ENCODE data around the gene RBM42. TPM values are rescaled to one million over a fixed set of nuclear protein-coding genes. Genes with fewer than 3 reads are reported as not detected.

Gene RBM42
- total and polyA plus RNA-seq, 9 of the 15 experiments (the other 6 are each of a cell fraction or from before 2014, with no cell fraction given) = 5.7 to 149 (median 32.4) TPM

- no peak for TF ChIP-seq ETV6 (IDR thresholded peaks at IDR 0.05; ENCODE audit: borderline replicate concordance in 1 of 2, low read depth in 2 of 2, low read length in 1 of 2)
- no peak for TF ChIP-seq ETV6 (CRISPR knock-in tag; IDR thresholded peaks at IDR 0.05; ENCODE audit: borderline replicate concordance)
- TF ChIP-seq ETS2 (tag; IDR thresholded peaks at IDR 0.05; ENCODE audit: borderline replicate concordance, poor library complexity, severe bottlenecking) = no peak
- peak in 1 of 2 experiments; percentile 100; a peak in 2 of 4 replicates for TF ChIP-seq TBL1XR1 (IDR thresholded peaks at IDR 0.05; ENCODE audit: low read length in 2 of 2)
- no peak for TF ChIP-seq ZNF778 (CRISPR knock-in tag; IDR thresholded peaks at IDR 0.05)
- no peak for TF ChIP-seq HMG20A (CRISPR knock-in tag; conservative IDR thresholded peaks at IDR 0.05)
- TF ChIP-seq E2F5 (CRISPR knock-in tag; IDR thresholded peaks at IDR 0.05) = 0 out of 2 replicates have a peak, but pooled peaks have one; percentile 14
- peak; percentile 95; the same call in 1 of the 2 replicates for TF ChIP-seq NR4A1 (CRISPR knock-in tag; IDR thresholded peaks at IDR 0.05)
- TF ChIP-seq NR4A1 (tag; IDR thresholded peaks at IDR 0.05) = no peak
- TF ChIP-seq POLR2AphosphoS2 (IDR thresholded peaks at IDR 0.05; ENCODE audit: low read length) = no peak
- TF ChIP-seq MIER1 (IDR thresholded peaks at IDR 0.05; ENCODE audit: low read depth) = no peak
- TF ChIP-seq CHCHD3 (CRISPR knock-in tag; IDR thresholded peaks at IDR 0.05) = no peak
- TF ChIP-seq L3MBTL2 (IDR thresholded peaks at IDR 0.05) = peak; percentile 84
- peak; percentile 54 for TF ChIP-seq KDM5B (IDR thresholded peaks at IDR 0.05; ENCODE audit: insufficient replicate concordance, low read depth, low read length)
- TF ChIP-seq SUPT5H (IDR thresholded peaks at IDR 0.05) = peak; percentile 85
- no peak for TF ChIP-seq ZNF41 (CRISPR knock-in tag; conservative IDR thresholded peaks at IDR 0.05)
- no peak for TF ChIP-seq SMARCB1 (IDR thresholded peaks at IDR 0.05; ENCODE audit: insufficient read length, low read depth)
- TF ChIP-seq SLC30A9 (CRISPR knock-in tag; IDR thresholded peaks at IDR 0.05) = no peak
- no peak for TF ChIP-seq RAD51 (IDR thresholded peaks at IDR 0.05; ENCODE audit: borderline replicate concordance, low read depth)
- peak; percentile 100 for TF ChIP-seq RFX5 (IDR thresholded peaks at IDR 0.05; ENCODE audit: low read depth, low read length)
- peak; percentile 33; the same call in 1 of the 2 replicates for TF ChIP-seq ELF1 (tag; IDR thresholded peaks at IDR 0.05)
- no peak for TF ChIP-seq POLR2H (tag; IDR thresholded peaks at IDR 0.05; ENCODE audit: low read depth)
- peak; percentile 89 for TF ChIP-seq SIN3B (IDR thresholded peaks at IDR 0.05; ENCODE audit: low read depth)
- TF ChIP-seq HLTF (IDR thresholded peaks at IDR 0.05) = no peak
- TF ChIP-seq ZMIZ1 (IDR thresholded peaks at IDR 0.05; ENCODE audit: low read depth in 2 of 2, low read length in 2 of 2) = no peak
These were observed 16.1 kb upstream of the RBM42 start, which contains the start of gene HAUS5 (continued) for GRCh38 chr19:35612559-35613321.

Measured in K562 (cell line).